GM19035 (cell line): ENCODE data around the gene TSPAN31.

ENCODE experiments used
- ATAC-seq: cut with Tn5 transposase; IDR thresholded peaks from one replicate; pipeline ENCODE4 v1.9.1; 2021; ENCODE audit not compliant: unreplicated experiment

Gene TSPAN31

GRCh38 chr12:57782243-57782607, 37.4 kb downstream of the TSPAN31 start:
- ATAC-seq = peak; percentile 5

- peak; percentile 82 for ATAC-seq
Measured at GRCh38 chr12:57782608-57783465, 38.0 kb downstream of the TSPAN31 start, which contains the start of gene TSFM. TSFM (plus strand) TSS chr12:57782787; CDS start chr12:57782802, 15 bp downstream.

- ATAC-seq = no peak
Measured at GRCh38 chr12:57783466-57783801, 38.6 kb downstream of the TSPAN31 start.

GRCh38 chr12:57783861-57784260, 39.0 kb downstream of the TSPAN31 start:
- ATAC-seq = no peak

- ATAC-seq = no peak
Measured at GRCh38 chr12:57793920-57794319, 49.1 kb downstream of the TSPAN31 start.

GRCh38 chr12:57795354-57795753, 50.5 kb downstream of the TSPAN31 start:
- ATAC-seq = no peak

GRCh38 chr12:57796996-57797395, 52.2 kb downstream of the TSPAN31 start:
- ATAC-seq = no peak

GRCh38 chr12:57797933-57798332, 53.1 kb downstream of the TSPAN31 start:
- ATAC-seq = no peak
